Cardiac fibroblast (primary cell): Measurements from ENCODE around the gene PCDHGA3.
"Not testable (repeated sequence)": the region's sequence is repeated elsewhere in the genome, so short reads cannot be mapped to it uniquely, and the experiment has no call there.

Source experiments
- DNase-seq, 2 donors: peaks; one replicate each; pipeline versions ENCODE4 v3.0.0 to v3.0.0-alpha.2; 2010; ENCODE audit warnings: low read depth in 2 of 2
- H3K4me3 ChIP-seq, 2 donors: replicated peaks in 1 of 2; 1 replicate in 1 of 2; 2 replicates in 1 of 2; pipeline ENCODE4 v1.5.1; 2011; ENCODE audit warnings: low read depth in 2 of 2, low read length in 2 of 2, mild to moderate bottlenecking in 2 of 2, moderate library complexity in 1 of 2
- CTCF ChIP-seq: IDR thresholded peaks from one replicate; pipeline ENCODE4 v1.5.1; 2011; ENCODE audit warnings: low read depth, mild to moderate bottlenecking, low read length, inconsistent platforms

The PCDHGA3 gene

GRCh38 chr5:141343242-141343952, at the start of gene PCDHGA3:
PCDHGA3 (plus strand) TSS chr5:141343829; CDS start chr5:141344034, 205 bp downstream.
- peak; percentile 59 to 73 for DNase-seq
- TF ChIP-seq CTCF: peak; percentile 46
- H3K4me3 ChIP-seq: peak within 1 kb of the TSS; percentile 25 to 35

DNA sequence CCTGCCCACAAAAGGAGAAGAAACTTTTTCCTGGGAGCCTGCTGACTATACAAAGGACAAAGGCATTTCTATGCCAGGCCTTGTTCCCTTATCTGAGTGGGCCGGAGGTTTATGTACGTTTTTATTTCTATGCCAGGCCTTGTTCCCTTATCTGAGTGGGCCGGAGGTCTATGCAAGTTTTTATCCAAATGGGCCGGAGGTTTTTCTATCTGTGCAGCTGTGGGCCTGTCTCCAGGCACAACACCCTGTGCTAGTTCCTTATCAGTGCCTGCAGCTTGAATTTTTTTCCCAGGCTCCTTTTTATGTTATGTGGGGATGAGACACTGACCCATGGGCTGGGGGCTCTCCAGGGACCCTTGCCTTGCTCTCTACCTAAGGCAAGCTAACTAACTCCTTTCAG, 45.3 kb upstream of the PCDHGA3 start:
- no peak for TF ChIP-seq CTCF
- peak in 1 of 2 donors; percentile 31 for DNase-seq
- no peak overlapping the region for H3K4me3 ChIP-seq

GRCh38 chr5:141303756-141304155, 39.9 kb upstream of the PCDHGA3 start, which contains the start of gene SLC25A2:
SLC25A2 (minus strand) TSS chr5:141304049; CDS start chr5:141303865, 184 bp downstream.
- TF ChIP-seq CTCF: no peak

GRCh38 chr5:141306630-141307029, 37.0 kb upstream of the PCDHGA3 start:
- no peak for DNase-seq
- no peak overlapping the region for H3K4me3 ChIP-seq
- TF ChIP-seq CTCF: no peak

More at GRCh38 chr5:141303756-141304155, 39.9 kb upstream of the PCDHGA3 start, which contains the start of gene SLC25A2:
- no peak for DNase-seq
- no peak within 1 kb of the TSS for H3K4me3 ChIP-seq

GRCh38 chr5:141313711-141314110, 29.9 kb upstream of the PCDHGA3 start:
- no peak overlapping the region for H3K4me3 ChIP-seq
- TF ChIP-seq CTCF: no peak
- no peak for DNase-seq

DNA sequence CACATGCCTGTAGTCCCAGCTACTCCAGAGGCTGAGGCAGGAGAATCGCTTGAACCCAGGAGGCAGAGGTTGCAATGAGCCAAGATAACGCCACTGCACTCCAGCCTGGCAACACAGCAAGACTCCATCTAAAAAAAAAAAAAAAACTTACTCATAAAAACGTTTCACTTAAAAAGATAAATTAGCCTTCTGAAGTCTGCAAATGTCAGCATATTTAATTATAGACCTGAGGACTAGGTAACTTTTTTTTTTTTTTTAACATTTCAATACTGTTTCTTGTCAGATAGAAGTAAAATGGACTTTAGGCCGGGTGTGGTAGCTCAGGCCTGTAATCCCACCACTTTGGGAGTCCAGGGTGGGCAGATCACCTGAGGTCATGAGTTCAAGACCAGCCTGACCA, 26.7 kb upstream of the PCDHGA3 start:
- H3K4me3 ChIP-seq, DNase-seq: not testable (repeated sequence)

DNA sequence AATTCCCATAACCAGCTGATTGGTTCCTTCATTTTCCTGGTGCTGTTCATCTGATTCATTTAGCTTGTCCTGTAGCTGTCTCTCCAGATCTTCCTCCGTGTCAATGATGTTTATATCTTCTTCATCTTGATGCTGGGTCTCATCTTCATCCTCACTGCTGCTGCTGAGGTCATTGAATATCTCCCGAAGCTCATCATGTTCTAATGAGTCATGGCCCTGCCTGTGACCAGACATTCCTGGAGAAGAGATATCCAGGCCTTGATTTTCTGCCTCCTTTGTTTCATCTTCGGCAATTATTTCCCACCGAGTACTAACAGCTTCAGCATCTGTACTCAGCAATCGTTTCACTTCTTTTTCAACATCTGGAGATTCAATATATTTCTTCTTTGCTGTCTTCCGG, 24.4 kb upstream of the PCDHGA3 start:
- no peak overlapping the region for H3K4me3 ChIP-seq

More for the DNA sequence above, 24.4 kb upstream of the PCDHGA3 start:
- no peak for TF ChIP-seq CTCF
- no peak for DNase-seq
